Activated CD4-positive, alpha-beta T cell treated with anti-CD3 and anti-CD28 coated beads, Interleukin-2, Interleukin-6, amounts not matched to agents 100 ng/mL and 50 ng/mL, durations not matched to agents 16 hours and 8 hours (primary cell): ENCODE measurements around the gene GPR55.
"Not testable (repeated sequence)": the region's sequence is repeated elsewhere in the genome, so short reads cannot be mapped to it uniquely, and the experiment has no call there.

Experiments used
- DNase-seq: peaks from one replicate; pipeline ENCODE4 v3.0.0-alpha.2; 2020

Gene GPR55, protein sequence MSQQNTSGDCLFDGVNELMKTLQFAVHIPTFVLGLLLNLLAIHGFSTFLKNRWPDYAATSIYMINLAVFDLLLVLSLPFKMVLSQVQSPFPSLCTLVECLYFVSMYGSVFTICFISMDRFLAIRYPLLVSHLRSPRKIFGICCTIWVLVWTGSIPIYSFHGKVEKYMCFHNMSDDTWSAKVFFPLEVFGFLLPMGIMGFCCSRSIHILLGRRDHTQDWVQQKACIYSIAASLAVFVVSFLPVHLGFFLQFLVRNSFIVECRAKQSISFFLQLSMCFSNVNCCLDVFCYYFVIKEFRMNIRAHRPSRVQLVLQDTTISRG

DNA sequence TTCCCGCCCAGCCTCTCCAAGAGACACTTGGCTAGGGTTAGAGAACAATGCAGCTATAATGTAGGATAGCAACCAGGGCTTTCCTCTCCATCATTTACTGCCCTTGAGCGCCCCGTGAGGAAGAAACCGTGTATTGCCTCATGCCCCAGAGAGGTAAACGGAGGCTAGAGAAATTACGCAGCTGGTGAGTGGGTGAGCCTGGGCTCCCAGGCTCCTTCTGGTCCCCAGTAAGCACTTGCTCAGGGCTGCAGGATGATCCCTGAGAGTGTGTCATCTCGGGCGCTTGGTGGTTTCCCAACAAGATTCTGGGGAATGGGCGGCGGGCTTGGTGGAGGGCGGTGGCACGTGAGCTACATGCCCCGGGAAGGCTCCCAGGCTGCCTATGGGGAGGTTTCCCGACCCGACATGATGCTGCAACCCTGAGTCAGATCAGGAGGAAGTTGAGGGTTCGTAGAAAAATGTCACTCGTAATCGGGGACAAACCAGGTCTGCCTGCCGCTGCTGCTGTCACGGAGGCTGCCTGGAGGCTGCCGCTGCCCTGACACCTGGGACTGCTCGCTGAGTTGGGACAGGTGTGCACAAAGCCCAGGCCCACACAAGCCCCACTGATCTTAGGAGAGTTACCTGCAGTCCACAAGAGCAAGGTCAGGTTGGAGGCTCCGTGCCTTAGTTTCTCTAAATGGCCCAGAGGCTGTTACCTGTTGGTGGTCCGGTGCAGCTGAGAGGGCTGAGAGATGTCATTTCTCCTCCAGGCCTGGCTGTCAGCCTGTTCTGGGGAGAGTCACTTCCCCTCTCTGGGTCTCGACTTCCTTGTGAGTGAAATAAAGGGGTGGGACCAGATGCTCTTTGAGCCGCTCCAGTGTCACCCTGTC is at the start of gene GPR55:
TSS of gene GPR55 (minus strand) at position 773 of the 872 bp plus-strand sequence. CDS start 14,280 bp downstream, outside the sequence.
- DNase-seq = peak; percentile 90

DNA sequence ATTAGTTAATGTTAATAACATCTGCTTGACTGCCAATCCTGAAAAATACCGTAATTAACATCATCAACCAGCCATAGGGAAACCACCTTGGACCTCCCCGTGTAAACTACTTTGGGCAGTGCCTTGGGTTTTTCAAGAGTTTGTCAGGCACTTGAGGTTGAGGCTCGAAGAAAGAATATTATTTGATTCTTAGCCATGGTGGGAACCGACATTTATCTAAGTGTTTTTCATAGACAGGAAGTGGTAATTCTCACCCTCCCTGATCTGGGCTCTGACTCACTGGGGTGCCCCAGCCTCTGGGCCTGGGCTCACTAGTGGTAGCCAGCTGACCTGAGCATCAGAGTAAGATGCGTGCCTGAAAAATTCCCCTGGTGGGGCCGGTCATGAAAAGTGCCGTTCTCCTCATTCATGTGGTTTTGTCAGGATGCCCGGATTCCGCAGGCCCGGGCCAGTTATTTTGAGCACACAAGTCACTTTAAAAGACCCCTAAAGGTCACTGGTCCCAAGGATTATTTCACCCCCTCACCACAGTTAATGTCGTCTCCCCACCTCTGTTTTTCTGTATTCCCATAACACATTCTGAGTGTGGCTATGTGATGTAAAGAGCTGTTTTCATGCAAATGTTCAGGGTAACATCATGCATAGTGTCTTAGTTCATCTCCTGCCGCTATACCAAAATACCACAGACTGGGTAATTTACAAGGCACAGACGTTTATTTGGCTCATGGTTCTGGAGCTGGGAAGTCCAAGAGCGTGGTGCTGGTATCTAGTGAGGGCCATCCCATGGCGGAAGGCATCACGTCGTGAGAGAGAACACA is 49.3 kb upstream of the GPR55 start:
- peak; percentile 91 for DNase-seq

DNA sequence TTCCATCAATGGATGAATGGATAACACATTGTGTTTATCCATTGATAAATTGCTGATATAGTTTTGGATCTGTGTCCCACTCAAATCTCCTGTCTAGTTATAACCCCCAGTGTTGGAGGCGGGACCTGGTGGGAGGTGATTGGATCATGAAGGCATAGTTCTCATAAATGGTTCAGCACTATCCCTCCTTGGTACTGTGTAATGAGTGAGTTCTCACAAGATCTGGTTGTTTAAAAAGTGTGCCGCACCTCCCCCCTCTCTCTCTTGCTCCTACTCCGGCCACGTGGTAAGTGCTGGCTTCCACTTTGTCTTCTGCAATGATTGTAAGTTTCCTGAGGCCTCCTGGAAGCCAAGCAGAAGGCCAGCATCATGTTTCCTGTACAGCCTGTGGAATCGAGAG is 47.0 kb upstream of the GPR55 start:
- DNase-seq = peak; percentile 27

DNA sequence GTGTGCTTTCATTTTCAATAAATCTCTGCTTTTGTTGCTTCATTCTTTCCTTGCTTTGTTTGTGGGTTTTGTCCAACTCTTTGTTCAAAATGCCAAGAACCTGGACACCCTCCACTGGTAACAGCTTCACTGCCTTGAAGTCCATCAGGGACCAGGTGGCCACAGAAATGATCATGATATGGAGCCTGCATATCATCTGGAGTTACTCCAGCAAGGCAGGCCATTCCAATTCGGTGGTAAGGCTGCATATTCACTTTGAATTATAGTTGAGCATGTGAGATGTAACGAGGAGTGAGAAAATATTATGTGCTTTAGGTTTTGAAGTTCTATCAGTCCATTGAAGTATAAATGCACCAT is 44.6 kb upstream of the GPR55 start:
- DNase-seq = no peak

DNA sequence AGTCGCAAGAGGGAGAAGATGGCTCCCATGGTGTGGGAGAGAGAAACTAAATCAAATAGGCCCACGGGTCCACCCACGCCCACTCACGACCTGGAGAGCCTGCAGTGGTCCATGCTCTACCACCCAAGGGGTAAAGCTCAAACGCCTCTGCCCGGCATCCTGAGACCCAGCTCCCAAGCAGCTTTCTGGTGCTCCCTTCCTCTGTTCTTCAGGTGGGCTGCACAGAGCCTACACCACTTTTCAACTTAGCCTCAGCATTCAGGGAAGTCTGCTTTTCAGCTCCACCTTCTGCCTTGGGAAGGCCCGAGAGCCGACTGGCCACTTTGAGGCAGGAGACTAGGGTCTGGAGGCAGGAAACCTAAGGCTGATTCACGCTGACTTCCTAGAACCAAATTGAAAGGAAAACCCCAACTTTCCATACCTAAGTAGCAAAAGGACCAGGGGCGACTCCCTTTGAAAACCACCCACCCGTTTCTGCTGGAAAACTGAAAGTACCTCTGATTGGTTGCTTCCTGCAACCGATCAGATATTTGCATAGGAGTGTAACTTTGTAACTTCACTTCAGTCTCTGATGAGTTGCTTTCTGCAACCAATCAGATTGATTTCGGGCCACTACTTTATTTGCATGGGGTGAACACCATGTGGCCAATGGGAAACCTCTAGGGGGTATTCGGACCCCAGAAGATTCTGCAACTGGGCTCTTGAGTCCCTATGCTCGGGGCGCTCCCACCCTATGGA is 44.0 kb upstream of the GPR55 start:
- peak; percentile 52 for DNase-seq

DNA sequence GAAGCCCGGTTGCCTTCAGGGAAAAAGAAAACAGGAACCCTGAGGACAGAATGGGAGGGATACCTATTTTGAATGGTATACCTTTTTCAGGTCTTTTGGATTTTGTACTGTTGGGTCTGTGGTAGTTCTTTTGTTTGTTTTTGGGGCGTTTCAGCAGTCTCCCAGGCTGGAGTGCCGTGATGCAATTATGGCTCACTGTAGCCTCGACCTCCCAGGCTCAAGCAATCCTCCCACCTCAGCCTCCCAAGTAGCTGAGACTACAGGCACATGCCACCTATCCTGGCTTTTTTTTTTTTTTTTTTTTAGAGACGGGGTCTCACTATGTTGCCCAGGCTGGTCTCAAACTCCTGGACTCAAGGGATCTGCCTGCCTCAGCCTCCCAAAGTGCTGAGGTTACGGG is 43.3 kb upstream of the GPR55 start:
- DNase-seq = not testable (repeated sequence)

DNA sequence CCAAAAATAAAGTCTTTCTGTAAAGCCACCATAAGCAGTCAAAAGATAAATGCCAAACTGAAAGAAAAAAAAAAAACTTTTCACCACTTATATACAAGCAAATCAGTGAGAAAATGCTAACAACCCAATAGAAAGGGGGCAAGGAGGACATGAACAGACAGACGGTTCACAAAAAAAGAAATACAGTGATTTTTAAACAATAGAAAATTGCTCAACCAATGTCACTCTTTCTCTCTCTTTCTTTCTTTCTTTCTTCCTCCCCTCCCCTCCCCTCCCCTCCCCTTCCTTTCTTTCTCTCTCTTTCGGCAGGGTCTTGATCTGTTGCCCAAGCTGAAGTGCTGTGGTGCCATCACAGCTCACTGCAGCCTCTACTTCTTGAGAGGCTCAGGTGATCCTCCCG is 42.1 kb upstream of the GPR55 start:
- no peak for DNase-seq

DNA sequence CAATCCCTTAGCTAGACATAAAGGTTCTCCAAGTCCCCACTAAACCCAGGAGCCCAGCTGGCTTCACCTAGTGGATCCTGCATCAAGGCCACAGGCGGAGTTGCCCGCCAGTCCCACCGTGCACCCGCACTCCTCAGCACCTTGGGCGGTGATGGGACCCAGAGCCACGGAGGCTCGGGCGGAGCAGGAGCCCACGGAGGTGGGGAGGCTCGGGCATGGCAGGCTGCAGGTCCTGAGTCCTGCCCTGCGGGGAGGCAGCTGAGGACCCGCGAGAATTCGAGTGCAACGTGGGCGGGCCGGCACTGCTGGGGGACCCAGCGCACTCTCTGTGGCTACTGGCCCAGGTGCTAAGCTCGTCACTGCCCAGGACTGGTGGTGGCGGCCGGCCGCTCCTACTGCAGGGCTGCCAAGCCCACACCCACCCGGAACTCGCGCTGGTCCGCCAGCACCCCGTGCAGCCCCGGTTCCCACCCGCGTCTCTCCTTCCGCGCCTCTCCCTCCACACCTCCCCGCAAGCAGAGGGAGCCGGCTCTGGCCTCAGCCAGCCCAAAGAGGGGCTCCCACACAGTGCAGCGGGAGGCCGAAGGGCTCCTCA is 39.2 kb upstream of the GPR55 start:
- no peak for DNase-seq

DNA sequence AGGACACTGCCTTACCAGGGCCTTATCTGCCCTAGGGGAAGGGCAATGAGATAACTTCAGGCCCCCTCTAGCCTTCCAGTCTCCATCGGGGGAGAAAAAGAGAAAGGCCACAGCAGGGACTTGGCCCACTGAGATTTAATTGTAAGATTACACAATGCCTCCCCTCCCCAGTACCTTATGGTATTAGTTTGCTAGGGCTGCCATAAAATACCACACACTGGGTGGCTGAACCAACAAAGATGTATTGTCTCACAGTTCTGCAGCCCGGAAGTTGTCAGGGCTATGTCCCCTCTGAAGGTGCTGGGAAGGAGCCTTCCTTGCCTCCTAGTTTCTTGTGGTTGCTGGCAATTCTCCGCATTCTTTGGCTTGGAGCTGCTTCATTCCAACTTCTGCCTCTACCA is 36.0 kb upstream of the GPR55 start:
- DNase-seq = no peak

DNA sequence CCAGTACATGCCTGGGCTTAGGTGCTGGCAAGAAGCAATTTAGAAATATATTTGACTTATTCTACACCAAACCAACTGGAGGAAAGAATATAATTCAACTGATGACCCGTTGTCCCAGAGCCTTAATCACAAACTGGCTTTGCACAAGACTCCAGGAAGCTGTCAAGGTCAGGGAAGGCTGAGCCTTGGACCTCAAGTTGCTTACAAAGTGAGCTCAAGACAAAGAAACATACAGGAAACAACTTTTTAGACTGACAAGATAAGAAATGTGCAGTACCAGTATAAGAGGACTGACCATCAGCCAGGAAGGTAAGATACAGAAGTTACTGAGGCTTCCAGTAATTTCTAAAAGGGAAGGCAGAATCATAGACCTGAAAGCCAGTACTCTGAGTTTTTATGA is 35.0 kb upstream of the GPR55 start:
- DNase-seq = no peak

DNA sequence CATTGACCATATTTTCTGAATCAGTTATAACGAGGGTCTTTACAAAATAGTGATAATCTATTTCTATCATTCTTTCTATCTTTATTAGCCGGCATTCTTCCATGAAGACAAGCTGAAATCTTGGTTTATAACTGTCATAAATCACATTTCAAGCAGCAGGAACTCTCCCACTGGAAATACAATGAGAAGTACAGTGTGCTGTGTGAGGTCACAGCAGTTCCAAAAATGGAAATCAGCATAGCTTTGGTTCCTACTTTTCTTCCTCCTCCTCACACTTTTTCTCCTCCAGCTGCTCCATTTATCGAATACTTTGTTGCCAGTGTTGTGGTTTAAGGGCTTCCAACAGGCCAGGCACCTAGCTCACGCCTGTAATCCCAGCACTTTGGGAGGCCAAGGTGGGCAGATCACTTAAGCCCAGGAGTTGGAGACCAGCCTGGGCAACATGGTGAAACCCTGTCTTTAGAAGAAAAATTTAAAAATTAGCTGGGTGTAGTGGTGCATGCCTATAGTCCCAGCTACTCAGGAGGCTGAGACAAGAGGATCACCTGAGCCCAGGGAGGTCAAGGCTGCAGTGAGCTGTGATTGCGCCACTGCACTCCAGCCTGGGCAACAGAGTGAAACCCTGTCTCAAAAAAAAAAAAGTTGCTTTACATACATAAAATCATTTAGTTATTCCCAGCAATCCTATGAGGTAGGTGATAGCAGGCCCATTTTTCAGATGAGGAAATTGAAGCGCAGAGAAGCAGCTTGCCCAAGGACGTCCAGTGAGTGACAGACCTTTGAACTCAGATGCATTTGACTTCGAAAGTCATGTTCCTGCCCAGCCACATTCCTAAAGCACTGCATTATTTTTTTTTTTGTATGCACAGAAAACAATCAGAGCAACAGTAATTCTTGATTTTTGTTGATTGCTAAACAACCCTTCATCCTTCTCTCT is 34.0 kb upstream of the GPR55 start:
- DNase-seq = no peak

DNA sequence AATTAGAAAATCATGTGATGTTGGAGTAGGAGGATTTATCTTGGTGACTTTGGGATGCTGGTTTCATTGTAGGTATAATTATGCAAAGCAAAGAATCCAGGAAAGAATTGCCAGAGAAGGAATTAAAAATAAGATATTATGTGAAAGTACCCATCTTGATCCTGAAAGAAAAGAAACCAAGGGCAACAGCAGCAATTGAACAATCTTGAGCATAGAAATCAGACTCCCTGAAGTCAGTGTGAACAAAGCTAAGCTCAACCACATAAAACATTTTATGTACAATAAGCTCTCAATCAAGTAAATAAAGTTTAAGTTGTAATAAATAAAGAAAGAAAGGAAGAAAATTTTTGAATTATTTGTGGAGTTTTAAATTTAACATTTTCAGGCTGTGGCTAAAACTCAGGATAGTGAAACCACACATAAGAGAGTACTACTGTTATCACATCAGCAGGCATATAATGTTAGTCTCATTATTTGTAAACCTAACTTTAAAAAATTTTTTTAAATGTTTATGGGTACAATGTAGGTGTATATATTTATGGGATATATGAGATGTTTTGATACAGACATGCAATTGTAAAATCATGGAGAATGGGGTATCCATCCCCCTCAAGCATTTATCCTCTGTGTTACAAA is 32.8 kb upstream of the GPR55 start:
- DNase-seq = peak; percentile 40

DNA sequence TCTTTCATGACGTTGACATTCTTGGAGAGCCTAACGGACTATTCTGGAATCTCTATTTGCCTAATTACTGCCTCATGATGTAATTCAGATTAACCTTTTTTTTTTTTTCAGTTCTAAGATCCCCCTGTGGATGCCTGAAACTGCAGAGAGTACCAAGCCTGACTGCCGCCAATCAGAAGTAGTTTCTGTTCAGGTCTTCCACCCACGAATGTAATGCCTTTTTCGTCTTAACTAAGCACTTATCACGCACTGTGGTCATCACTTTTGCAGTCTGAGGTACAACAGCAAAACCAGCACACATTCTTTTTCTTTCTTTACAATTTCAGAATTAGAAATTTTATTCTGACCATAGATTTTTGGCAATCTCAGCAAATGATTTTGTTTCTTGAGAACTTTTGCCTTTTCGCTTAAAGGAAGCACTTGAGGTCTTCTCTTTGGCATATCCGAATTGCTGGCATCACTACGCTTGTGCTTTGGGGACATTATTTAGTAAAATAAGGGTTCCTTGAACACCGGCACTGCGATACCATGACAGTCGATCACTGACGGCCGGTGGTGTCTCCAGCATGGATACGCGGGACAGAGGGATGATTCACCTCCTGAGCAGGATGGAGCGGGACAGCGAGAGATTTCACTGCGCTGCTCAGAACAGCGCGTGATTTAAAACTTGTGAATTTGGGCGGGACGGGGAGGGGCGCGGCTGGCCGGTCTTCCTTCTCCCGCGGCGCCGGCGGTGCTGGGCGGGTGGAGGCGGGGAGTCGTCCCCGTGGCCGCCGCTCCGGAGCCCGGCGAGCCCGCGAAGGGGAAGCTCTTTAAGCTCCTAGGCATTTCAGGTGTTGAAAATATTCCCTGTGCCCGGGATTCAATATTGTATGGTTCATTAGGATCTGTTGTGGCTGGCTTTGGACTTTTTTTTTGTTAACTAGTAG is 32.0 kb upstream of the GPR55 start:
- DNase-seq = peak; percentile 92

DNA sequence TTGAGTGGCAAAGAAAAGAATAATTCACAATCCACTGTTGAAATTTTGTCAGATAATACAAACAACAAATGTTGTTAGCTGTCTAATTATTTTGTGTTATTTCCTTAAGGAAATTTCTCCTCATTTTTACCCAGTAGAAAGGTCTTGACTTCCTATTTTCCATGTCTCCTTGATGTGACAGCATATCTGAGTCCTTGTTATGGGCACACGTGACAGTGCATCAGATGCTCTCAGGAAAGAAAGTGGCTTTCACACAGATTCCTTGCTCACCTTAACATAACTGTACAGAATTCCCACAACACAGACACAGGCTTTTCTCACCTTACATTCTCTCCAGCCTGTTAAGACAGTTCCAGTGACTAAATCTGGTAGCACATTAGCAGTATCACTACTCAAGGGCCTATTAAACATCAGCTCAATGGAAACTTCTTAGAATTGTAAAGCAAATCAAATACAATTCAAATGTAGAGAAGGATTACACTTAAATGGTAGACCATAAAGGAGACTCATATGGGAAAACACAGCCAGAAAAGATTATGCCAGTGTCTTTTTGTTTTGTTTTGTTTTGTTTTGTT is 30.2 kb upstream of the GPR55 start:
- DNase-seq = peak; percentile 39

DNA sequence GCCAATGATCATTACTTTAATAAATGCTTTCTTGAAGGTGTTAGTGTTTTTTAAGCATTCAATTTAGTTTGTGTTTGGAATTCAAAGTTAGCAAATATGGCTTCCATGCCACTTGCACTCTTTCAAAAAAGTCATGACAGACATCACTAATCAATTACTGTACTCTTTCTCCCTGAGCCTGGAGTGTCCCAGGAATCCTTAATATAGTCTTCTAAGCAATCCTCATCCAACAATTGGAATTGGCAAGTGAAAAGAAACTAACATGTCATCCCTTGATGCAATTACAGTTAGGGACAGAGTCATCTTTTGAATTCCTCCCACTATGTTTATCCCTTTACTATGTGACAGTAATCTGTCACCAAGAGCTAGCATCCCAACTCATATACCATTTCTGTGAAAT is 29.7 kb upstream of the GPR55 start:
- DNase-seq = no peak

DNA sequence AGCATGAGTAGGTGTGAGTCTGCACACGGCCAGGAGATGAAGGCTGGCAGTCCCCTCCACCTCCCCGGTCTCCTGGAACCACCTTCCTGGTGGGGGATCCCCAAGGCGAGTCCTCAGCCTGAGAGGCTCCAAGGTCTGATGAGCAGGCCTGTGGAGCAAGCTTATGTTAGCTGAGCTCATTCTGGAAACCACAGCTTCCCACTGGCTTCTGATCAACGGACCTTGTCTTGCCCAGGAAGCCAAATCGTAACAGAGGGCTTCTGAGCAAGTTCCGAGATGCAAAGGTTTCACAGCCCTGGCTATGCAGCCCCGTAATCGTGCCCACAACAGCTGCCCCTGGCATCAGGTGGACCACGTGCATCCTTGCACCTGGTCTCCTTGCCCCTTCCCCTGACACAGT is 28.8 kb upstream of the GPR55 start:
- peak; percentile 70 for DNase-seq

DNA sequence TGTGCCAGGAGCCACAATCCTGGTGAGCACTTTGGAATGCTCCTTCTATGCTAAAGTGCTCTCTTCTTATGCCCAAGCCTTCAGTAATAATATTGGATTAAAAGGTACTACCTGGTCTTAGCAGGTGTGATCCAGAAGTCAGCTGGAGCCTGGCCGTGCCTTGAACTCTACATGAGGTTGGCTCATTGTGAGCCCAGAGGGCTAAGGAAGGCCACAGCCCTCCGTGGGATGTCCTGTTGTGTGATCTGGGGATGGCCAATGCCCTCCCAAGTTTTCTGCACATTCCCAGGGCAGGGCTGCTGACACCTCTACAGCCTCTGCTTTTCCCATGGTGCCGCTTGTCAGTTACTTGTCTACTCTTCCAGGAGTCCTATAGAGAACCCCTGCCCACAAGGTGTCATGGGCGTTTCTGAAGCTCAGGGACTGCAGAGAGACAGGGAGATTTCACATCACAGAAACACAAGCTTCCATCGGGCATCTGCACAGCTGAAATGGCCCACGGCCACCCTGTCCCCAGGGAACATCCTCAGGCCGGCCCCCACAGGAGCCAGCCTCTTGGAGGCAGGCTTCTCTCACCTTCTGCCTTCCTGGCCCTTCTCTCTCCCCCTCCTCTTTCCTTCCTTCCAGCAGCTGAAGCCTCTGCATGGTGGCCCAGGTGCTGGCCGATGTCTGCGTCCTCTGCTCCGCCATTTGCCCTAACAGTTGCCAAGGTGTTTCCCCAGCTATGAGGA is 27.3 kb upstream of the GPR55 start:
- no peak for DNase-seq

DNA sequence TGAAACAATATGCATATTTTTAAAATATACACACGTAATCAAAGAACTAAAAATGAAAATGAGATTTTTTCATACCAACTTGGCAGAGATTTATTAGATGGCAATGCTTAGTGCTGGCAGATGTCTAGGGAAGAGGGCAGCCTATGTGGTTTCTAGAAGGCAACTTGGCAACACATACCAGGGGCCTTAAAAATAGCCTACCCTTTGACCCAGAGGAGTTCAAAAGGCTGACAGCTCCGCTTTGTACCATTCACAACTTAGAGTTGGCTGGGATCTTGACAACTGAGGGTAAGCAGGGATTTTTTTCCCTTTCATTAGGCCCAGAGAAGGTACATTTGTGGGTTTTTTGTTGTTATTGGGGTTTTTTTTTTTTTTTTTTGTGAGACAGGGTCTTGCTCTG is 26.4 kb upstream of the GPR55 start:
- DNase-seq = no peak
